GM18505 (cell line): ENCODE data around the gene C1QTNF1.

ENCODE experiments used
- ATAC-seq: cut with Tn5 transposase; IDR thresholded peaks from one replicate; pipeline ENCODE4 v1.9.1; 2021; ENCODE audit not compliant: unreplicated experiment
- POLR2A ChIP-seq: IDR thresholded peaks from 4 replicates; pipeline ENCODE4 v1.6.1; 2011; ENCODE audit warnings: borderline replicate concordance; ENCODE audit not compliant: insufficient read depth, insufficient read length; ENCODE audit errors: extremely low read depth

Gene C1QTNF1

DNA sequence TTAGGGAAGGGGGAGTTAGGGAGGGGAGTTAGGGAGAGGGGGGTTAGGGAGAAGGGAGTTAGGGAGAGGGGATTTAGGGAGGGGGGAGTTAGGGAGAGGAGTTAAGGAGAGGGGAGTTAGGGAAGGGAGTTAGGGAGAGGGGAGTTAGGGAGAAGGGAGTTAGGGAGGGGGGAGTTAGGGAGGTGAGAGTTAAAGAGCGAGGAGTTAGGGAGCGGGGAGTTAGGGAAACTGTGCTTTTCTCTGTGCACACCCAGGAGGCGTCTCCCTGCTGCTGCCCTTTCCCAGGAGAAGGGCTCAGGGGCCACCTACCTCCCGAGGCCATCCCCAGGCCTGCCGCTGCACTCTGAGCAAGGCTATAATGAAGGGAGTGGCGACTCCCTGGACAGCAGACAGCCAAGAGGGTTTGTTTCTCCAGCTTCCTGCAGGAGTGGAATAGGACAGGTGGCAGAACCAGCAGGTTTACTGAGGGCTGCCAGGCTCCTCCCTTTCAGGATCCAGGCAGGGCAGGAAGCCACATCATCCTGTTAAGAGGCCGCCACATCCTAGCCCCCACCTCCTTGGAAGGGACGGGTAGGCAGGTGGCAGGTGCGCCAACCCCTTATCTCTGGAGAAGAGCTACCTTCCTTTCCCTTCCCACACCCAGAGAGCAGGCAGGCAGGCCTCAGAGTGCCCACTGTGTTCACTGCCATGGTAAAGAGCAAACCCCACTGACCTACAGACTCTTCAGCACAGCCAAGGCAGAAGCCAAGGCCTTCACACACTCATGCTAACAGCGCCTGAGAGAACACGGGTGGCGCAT lies 18.7 kb upstream of the C1QTNF1 start:
- TF ChIP-seq POLR2A, result no peak
- no peak for ATAC-seq

DNA sequence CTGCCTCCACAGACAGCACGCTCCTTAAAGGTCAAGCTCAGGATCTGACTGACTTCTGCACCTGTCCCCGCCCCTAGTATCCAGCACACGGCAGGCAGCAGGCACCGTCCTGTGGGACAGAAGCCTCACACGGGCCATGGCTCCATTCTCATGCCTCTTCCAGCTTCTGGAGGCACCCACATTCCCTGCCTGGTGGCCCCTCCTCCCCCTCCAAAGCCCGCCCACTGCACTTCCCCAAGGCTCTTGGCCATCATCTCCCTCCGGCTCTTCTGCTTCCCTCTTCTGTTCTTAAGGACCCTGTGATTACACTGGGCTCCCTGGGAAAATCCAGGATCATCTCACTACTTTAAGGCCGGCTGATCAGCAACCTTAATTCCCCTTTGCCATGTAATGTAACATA lies 17.9 kb upstream of the C1QTNF1 start:
- TF ChIP-seq POLR2A, result no peak
- ATAC-seq, result no peak

DNA sequence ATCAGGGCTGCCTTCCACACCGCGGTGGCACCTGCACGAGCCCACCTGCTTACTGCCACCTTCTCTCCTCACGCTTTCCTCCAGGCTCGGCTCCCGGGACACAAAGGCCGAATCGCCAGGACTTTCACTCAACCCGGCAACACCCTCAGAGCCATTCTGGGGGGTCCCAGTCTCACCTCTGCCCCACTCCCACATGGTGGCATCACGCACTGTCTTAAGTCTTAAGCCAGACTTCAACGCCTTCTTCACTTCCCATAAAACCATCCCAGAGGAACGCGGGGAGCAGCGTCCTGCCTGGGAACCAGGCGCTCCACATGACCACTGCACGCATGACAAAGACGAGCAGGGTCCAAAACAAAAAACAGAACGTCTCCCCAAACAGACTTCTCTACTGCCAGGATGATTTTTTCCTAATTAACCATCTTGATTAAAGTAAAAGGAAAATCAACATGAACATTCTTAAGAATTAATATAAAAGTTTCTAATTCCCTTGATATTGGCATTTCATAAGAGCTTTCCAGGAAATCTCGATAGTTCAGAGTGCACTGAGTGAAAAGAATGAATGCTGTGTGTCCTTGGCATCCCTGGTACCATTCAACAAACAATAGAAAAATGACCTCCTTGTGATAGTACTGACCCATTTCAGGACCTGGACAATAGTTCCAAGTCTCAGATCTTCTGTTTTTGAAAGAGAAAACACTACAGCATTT lies 17.0 kb upstream of the C1QTNF1 start:
- ATAC-seq, result no peak
- TF ChIP-seq POLR2A, result no peak

DNA sequence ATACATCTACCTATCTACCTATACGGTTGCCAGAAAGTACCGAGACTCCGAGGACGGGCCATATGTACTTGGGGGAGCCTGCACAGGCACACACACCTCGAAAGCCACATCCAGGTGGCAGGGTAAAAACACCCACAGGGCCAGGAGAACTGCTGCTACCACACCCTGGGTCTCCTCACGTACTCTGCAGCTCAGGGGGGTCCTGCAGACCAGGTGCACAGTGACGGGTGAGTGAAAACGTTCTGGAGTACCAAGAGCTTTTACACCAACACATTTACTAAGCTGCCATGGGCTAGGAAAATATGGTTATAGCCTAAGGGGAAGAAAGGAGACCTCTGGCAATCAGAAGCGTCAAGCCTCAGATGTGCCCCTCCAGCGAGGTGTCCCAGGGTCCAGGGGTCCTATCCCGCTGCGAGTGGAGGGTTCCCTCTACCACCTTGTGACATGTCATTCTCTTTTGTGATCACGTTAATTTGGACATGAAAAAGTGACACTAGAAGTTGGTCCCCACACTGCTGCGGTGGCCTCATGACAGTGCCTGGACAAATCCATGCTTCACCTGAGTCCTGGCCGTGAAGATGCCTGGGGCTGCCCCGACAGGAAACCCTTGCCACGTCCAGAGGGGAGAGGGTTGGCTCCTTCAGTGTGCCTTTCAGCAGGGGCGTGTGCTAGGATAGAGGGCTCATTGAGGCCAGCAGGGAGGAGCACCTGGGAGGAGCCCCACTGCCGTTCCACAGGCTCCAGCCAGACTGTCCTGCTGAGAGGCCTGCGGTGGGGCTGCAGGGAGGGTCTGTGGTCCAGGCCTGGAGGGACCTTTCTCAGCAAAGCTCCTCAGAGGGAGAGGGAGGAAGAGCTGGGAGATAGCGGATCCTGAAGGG lies 16.2 kb upstream of the C1QTNF1 start:
- no peak for TF ChIP-seq POLR2A
- ATAC-seq, result no peak

DNA sequence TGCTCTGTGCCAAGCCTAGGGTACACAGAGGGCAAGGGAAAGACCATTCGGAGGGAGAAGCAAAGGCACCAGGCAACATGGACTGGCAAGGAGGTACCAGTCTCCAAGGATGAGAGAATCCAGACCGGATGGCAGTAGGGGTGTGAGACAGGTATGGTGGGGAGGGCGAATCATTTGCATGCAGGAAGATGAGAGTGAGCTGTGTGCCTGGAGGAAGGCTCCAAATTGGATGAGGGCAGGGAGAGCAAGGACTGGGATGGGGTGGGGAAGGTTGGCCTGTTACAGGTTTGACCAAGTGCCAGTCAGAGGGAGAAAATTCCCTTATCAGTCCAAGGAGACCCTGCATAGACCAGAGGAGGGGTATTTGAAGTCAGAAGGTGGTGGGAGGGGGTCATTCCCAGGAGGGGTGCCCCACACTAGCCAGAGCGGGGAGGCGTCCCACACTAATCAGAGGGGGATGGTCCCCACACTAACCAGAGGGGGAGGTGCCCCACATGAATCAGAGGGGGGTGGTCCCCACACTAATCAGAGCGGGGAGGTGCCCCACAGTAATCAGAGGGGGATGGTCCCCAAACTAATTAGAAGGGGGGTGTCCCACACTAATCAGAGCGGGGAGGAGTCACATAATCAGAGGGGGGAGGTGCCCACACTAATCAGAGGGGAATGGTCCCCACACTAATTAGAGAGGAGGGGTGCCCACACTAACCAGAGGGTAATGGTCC lies 15.1 kb upstream of the C1QTNF1 start:
- no peak for TF ChIP-seq POLR2A
- no peak for ATAC-seq

DNA sequence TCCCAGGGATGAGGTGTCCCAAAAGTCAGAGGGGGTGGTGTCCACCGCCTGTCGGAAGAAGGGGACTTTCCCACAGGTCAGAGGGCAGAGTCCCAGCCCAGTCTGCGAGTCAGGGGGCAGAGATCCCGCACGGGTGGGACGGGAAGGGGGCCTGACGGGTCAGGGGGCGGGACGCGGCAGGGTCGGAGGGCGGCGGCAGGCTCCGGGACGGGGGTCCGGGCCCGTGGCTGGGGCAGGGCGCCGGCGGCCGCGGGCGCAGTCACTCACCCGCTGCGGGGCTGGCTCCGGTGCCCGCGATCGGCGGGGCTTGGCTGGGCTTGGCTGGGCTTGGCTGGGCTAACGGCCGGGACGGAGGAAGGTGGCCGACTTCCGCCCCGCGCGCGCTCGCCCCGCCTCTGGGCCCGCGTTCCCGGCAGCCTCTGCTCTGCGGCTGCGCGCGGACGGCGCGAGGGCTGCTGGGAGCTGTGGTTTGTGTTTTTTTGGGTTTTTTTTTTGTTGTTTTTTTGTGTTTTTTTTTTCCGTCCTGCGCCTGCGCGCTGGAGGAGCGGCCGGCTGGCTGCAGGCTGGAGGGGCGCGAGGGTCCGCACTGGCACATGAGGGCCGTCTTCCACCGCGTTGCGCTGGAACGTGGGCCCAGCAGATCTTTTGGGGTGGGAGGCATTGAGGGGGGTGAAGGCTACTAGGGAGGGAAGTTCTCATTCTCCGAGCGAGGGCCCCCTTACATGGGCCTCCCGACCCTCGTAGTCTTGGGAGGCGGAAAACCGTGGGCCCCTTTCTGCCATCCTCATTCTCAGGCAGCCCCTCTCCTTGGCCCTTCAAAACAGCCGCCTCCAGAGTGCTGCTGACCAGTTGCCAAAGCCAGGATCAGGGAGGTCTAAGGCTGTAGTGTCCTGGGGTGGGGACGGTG lies 14.3 kb upstream of the C1QTNF1 start, which contains the start of gene CANT1:
TSS of gene CANT1 (minus strand) at position 368 of the 907 bp plus-strand sequence. CDS start 12,142 bp downstream, outside the sequence.
- TF ChIP-seq POLR2A, result peak; percentile 68
- ATAC-seq, result peak; percentile 92

DNA sequence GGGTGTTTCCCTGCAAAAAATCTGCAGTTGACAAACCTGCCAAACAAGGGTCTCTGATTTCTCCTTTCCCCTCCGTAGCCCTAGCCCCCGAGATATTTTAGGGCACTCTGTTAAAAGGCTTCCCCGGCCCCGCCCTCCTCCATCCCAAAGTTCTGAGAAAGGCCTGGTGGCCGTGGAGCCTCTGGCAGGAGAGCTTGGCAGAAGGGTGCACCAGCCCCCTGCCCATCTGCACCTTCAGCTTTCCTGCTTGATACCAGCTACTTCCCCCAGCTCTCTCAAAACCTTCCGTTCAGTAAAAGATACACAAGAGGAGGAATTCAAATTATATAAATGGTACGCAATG lies 13.7 kb upstream of the C1QTNF1 start:
- no peak for ATAC-seq

DNA sequence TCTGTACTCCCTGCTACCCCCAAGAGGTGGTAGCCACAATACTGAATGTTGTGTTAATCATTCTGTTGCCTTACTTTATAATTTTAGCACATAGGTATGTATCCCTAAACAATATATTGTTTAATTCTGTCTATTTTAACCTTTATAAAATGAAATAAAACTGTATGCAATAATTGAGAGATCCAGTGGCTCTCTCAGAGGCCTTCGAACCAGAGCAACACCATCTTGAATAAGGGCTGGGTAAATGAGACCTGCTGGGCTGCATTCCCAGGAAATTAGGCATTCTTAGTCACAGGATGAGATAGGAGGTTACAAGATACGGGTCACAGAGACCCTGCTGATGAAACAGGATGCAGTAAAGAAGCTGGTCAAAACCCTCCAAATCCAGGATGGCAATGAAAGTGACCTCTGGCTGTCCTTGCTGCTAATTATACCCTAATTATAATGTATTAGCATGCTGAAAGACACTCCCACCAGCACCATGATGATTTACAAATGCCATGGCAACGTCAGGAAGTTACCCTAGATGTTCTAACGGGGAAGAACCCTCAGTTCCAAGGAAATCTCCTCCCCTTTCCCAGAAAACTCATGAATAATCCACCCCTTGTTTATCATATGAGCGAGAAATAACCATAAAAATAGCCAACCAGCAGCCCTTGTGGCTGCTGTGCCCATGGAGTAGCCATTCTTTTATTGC lies 12.4 kb upstream of the C1QTNF1 start:
- no peak for ATAC-seq
- no peak for TF ChIP-seq POLR2A

More for the DNA sequence above, 13.7 kb upstream of the C1QTNF1 start:
- TF ChIP-seq POLR2A, result no peak

DNA sequence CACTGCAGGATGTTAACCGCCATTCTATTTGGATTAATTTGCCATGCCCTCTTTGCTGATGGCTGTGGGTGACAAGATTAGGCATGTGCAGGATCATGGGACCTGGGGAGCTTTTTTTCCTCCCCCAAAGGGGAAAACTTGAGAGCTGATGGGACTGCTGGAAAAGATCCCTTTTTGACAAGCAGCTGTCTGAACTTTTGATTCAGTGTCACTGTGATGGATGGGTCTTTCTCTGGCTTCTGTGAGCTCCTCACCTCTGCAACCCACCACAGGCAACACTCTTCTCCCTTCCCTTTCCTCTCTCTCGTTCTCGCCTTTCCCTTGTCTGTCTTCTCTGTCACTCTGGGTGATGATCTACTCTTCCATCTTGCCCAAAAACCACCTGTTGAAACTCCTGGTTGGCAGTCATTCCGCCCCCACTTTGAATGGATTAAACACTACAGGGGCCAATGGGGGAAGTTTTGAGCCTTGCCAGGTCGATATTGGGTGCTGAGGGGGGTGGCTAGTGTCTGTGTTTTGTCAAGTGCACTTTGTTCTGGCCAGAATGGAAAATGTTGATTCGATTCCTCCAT lies 11.3 kb upstream of the C1QTNF1 start:
- TF ChIP-seq POLR2A, result no peak
- ATAC-seq, result no peak

DNA sequence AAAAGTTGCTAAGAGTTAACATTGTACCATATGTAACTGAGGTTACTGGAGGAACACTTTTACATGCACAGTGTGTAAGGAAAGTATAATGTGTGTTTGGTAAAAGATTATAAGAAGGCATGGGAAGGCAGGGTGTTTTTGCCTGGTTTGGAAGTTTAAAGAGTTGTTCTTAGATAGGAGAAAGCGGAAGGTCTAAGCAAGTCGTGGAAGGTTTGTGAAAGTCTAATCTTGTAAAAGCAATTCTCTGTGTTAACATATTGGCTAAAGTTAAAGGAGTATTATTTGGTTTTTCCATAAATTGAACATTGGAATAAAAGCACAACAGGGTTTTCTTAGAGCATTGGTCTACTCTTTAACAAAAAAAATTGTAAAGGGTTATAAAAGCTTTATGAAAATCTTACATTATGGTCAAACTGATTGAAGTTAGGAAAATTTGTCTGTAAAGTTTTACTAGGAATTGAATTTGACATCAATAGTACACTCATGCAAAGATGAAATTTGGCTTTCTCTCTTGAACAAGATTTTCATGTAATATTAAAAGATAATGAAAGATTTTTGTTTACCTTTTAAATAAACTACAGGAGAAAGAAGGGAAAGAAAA lies 9.7 kb upstream of the C1QTNF1 start:
- TF ChIP-seq POLR2A, result no peak
- no peak for ATAC-seq
